Right kidney (tissue), 9 donors: ENCODE results near the gene OFD1.

ENCODE experiments used
- DNase-seq: peaks from one replicate; pipeline ENCODE4 v3.0.0-alpha.2; 2016
- long read RNA-seq, 8 donors: transcript quantifications; one replicate each; lab custom pipeline, GENCODE V29; 2026

OFD1 gene, protein sequence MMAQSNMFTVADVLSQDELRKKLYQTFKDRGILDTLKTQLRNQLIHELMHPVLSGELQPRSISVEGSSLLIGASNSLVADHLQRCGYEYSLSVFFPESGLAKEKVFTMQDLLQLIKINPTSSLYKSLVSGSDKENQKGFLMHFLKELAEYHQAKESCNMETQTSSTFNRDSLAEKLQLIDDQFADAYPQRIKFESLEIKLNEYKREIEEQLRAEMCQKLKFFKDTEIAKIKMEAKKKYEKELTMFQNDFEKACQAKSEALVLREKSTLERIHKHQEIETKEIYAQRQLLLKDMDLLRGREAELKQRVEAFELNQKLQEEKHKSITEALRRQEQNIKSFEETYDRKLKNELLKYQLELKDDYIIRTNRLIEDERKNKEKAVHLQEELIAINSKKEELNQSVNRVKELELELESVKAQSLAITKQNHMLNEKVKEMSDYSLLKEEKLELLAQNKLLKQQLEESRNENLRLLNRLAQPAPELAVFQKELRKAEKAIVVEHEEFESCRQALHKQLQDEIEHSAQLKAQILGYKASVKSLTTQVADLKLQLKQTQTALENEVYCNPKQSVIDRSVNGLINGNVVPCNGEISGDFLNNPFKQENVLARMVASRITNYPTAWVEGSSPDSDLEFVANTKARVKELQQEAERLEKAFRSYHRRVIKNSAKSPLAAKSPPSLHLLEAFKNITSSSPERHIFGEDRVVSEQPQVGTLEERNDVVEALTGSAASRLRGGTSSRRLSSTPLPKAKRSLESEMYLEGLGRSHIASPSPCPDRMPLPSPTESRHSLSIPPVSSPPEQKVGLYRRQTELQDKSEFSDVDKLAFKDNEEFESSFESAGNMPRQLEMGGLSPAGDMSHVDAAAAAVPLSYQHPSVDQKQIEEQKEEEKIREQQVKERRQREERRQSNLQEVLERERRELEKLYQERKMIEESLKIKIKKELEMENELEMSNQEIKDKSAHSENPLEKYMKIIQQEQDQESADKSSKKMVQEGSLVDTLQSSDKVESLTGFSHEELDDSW
- long read RNA-seq, donor 1, partial matches to known transcripts: 43 of 45 reads
- long read RNA-seq, donor 1, other reads (novel, unspliced or antisense): 0 of 45 reads
- long read RNA-seq, donor 2, partial matches to known transcripts: 0 of 1 reads
- long read RNA-seq, donor 2, other reads (novel, unspliced or antisense): 0 of 1 reads
- long read RNA-seq, donor 3, partial matches to known transcripts: 0 of 1 reads
- long read RNA-seq, donor 3, other reads (novel, unspliced or antisense): 0 of 1 reads
- long read RNA-seq, donor 4, partial matches to known transcripts: 18 of 20 reads
- long read RNA-seq, donor 4, other reads (novel, unspliced or antisense): 0 of 20 reads
- long read RNA-seq, donor 5, partial matches to known transcripts: 0 of 2 reads
- long read RNA-seq, donor 5, other reads (novel, unspliced or antisense): 0 of 2 reads
- long read RNA-seq, donor 6, partial matches to known transcripts: 6 of 7 reads
- long read RNA-seq, donor 6, other reads (novel, unspliced or antisense): 0 of 7 reads
- long read RNA-seq, donor 7, partial matches to known transcripts: 28 of 32 reads
- long read RNA-seq, donor 7, other reads (novel, unspliced or antisense): 0 of 32 reads
- long read RNA-seq, donor 8, partial matches to known transcripts: 7 of 9 reads
- long read RNA-seq, donor 8, other reads (novel, unspliced or antisense): 0 of 9 reads

DNA sequence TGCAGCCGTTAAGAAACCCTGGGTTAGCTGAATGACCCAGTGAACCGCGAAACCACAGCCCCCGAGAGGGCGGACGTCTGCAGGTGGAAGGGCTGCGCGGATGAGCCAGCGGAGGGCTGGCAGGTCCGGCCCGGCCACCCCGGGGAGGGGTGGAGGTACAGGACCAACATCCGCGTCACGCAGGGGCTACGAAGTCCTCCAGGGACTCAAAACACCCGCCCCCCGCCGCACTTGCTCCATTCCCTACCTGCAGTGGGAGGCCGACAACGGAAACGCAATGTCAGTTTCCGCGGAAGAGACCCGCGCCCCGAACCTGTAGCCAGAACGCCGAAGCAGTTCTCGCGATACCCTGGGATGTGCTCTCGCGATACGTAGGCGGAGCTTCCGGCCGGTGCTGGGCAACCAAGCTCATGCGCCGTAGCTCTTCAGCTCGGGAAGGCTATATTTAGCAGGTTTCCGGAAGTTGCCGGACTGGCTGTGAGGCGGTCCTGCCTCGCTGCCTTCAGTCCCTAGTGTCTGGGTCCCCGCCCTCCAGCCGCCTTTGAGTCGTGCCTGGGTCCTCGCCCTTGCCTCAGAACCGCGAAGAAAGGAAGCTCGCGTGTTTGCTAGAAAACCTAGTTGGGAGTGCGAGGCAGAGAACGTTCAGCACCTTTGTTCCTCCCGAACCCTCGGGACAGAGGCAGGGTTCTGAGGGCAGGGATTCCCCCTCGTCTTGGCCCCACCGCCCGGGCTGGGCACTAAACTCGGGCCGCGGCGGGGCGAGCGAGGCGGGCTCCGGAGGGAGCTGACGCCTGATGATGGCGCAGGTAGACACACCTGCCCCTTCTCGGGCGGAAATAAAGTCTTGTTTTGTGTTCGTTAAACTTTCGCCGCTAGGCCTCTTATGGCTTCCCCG is at the start of gene OFD1, which contains the start of gene TRAPPC2:
Gene OFD1 (plus strand): TSS at position 471 of the 895 bp plus-strand sequence. CDS start 324 bp downstream, at position 795.
Gene TRAPPC2 (minus strand): TSS at position 343 of the 895 bp plus-strand sequence. CDS start 14,657 bp downstream, outside the sequence.
- peak; percentile 78 for DNase-seq

DNA sequence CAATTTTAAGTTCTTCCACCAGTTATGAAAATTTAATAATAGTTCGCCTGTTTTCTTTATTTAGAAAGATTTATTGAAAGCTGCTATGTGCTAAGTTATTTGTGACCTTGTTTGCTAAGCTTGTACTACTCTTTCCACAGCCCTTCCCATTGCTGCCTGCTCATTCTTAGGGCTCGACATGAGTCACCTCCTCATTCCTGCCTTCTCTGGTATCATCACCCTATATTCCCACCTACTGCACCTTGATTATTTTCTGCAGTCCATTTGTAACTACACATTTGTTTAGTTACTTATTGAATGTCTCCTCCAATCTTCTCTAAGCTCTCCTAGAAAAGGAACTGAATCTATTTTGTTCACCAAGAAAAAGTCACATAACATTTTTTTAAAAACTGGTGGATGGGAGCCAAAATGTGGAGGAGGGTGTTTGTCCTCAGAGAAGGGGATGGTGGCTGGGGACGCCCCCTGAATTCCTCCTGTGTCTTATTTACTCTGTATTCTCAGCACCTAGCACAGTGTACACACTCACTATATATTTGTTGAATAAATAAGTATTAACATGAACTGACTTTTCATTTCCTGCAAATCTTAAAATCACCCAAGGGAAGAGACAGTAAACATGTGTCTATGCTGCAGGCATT is 49.3 kb upstream of the OFD1 start:
- no peak for DNase-seq

DNA sequence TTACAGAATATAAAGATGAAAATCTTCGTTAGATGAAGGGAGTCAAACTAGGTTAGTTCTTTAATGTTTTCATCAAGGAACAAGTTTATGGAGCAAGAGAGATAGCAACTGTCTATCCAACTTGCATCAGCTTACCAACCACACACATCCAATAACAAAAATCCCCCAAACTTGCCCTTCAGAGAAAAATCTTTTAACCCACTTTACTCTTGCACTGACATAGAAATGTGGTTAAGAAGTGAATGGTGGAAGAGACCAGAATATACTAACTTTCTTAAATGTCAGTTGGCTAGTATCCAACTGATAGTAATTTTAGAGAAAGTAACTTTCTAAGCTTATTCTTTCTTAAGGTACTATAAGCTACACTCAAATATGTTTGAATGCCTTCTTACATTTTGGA is 47.3 kb upstream of the OFD1 start:
- DNase-seq: no peak

DNA sequence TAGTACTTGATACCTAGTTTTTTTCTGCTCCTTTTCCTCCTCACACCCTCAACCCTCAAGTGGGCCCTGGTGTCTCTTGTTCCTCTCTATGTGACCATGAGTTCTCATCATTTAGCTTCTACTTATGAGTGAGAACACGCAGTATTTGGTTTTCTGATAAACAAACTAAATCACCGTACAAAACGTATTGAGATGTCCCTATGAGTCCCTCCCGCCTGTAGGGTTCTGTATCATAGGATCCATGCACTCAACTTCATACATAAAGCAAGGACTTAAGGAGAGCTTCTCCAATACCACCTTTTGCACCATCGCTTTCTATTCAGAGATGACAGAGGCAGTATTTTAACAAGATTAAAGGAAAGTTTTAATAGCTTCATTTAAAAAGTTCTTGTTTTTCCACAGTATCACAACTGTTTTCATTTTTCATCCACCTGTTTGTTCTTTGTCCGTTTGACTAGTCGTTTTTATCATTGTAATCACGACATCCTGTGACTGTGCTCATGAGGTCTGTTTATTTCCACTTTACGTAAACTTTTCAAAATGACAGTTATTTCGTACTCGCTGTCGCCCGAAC is 46.1 kb upstream of the OFD1 start:
- peak; percentile 47 for DNase-seq

DNA sequence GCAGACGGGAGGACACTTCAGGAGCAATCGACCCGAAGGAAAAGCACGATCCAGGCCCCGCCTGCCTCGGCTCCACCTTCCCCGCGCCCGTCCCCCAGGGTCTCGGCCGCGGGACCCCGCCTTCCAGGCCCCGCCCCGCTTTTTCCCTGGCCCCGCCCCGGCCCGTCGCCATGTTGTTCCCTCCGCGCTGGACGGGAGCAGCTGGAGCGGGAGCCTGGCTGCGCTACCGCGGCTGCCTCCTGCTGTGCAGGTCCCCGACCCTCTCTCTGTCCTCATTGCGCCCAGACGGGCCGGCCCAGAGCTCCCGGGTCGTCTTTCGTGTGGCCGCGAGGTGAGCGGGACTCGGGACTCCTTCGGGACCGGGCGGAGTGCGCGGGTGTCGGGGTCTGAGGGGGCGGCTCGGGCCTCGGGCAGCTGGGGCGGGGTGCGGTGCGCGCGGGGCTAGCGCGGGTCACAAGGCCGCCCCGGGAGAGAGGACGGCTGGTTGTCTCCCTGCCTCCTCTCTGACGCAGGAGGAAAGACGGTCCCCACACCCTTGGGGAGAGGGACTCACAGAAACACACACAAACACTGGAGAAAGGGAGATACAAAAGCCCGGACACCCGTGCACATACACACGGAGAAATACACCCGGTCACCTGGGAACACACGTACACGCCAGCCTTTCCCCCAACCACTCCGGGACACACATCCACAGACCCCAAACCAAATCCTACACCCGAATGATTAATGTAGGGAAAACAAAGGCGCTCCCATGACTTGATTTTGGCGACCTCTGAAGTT is 45.4 kb upstream of the OFD1 start, which contains the start of gene RAB9A:
Gene RAB9A (plus strand): TSS at position 171 of the 783 bp plus-strand sequence. CDS start 19,619 bp downstream, outside the sequence.
- DNase-seq: peak; percentile 81

DNA sequence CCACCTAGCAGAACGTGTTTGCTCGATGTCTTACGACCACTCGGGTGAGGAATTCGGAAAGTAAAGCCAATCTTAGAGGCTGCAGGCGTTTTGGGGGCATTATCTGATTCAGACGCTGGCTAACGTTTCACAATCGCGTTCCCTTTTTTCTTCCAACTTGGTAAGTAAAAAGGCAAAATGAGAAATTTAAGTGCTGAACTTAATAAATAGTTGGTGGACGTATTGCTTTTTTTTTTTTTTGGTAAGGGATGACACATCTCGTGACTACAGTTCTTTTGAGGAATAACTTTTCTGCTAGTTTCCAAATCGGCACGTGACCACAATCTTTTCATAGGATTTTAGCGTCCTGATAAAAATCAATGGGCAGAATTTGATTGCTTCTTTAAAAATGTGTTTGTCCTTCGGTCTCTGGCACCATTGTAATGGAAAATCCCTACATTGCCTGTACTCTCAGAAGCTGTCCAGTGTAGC is 44.8 kb upstream of the OFD1 start:
- no peak for DNase-seq

DNA sequence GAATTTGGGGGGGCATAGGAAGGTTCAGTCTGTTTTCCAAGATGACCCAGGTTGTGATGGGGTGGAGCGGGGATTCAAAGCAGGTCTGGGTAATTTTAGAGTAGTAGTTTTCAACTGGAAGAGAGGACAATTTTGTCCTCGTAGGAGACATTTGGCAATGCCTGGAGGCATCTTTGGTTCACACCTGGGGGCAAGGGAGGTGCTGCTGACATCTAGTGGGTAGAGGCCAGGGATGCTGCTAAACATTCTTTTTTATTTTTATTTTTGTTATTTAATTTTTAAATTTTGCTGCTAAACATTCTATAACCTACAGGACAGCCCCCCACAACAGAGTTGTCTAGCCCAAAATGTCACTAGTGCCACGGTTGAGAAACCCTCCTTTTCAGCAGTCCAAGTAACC is 43.7 kb upstream of the OFD1 start:
- DNase-seq: no peak

DNA sequence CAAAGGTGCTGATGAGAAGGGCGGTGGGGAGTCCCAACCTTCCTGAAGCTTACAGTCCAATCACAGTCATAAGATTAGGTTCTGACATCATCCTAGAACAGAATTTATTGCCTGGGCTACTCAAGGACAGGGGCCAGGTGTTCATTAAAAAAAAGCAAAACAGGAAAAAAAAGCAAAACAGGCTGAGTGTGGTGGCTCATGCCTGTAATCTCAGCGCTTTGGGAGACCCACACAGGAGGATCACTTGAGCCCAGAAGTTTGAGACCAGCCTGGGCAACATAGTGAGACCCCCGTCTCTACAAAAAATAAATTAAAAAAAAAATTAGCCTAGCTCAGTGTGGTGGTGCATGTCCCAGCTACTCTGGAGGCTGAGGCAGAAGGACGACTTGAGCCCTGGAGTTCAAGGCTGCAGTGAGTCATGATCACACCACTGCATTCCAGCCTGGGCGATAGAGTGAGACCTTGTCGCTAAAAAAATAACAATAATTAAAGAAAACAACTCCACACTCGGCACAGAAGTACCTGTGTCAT is 42.6 kb upstream of the OFD1 start:
- DNase-seq: no peak

DNA sequence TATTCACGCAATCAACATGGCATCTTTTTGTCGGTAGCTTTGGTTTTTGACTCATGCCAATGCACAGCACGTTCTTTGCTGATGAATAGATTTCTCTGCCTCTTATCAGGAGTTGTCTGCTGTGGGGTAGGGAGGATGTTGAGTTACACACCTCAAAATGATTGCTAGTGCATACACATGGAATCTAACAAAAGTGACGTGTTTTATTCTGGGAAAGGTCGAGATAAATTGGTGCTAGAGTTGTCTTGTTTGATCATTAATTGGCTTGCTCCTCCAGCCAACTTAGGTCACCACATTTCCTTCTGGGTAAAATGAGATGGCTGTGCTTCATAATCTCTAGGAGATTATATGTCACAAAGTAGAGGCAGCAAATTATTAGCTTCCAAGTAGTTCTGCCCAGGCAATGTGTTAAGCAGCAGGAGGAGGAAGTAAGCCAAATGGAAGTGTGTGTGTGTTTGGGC is 41.7 kb upstream of the OFD1 start:
- no peak for DNase-seq

DNA sequence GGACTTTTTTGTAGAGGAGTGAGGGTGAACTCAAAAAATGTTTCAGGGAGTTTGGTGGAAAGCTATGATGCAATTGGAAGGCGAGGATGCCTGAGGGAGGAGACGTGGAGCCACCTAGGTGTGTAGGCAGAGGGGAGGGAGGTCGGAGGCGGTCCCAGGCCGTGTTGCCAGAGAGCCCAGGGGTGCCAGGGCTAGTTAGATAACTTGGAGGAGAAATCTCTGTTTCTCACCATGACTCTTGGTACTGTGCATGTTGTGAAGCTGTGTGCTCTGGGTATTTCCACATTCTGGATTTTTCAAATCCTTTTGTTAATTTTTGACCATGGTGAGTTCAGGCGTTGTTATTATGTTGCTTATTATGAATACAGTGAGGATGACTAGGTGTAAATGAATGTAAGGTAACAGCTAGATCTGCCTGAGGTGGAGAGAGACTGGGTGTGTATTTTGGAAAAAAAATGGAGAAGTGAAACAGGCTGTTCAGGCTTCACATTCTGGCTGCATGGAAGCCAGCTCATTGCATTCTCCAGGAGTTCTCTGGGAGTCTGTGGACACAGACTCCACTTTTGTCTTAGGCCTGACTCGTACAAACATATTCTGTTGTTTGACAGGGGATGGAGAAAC is 41.1 kb upstream of the OFD1 start:
- no peak for DNase-seq

DNA sequence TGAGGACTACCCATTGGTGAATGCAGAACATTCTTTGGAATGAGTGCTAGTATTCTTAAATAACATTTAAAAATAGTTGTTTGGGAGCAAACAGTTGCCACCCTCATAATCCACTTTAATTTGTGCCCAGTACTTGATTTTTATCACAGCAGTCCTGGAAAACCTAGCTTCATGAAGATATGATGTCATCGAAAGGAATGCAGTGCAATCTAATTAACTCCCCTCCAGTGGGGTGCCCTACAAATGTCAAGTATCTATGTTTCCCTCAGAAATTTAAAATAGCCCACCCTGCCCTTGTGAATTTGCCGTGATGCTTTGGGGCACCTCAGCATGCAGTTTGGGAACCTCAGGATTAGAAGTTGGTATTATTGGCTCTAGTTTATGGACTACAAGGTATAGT is 40.2 kb upstream of the OFD1 start:
- DNase-seq: no peak

DNA sequence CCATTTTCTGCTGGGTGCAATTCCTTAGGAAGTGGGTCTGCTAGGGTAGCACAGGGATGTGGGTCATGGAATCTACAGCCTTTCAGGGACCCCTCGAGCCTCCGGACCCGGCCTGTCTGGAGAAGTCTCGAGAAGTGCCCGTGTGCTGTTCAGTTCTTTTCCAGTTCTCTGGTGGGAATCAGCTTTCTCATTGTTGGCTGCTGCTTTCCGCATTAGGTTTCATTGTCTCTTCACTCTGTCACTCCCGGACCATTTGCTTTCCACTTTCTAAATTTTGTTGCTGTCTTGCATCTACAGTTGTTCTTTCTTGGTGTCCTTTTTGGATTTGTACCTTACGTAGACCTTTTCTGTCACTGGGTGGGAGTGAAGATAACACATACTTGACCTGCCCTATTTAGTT is 39.6 kb upstream of the OFD1 start:
- no peak for DNase-seq

DNA sequence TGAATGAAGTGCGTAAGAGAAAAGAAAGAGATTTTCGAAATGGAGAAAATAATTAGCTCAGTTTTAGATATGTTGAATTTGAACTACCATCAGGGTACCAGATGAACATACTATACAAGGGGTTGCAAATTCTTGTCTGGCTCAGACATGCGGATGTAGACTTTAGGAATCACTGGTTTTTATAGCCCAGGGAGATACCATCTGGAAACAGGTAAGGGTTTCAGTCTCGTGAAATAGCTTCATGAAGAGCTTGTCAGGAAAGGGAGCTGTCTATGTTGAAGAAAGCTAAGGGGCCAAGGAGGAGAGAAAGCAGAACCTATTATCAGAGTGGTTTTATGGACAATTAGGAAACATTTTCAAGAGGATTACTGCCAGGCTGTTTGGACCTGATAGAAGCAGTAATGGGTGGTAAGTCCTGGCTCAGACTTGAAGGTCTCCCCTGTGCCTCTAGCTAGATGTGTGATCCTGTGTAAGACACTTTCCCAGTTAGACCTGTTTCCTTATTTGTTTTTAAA is 38.9 kb upstream of the OFD1 start:
- no peak for DNase-seq

DNA sequence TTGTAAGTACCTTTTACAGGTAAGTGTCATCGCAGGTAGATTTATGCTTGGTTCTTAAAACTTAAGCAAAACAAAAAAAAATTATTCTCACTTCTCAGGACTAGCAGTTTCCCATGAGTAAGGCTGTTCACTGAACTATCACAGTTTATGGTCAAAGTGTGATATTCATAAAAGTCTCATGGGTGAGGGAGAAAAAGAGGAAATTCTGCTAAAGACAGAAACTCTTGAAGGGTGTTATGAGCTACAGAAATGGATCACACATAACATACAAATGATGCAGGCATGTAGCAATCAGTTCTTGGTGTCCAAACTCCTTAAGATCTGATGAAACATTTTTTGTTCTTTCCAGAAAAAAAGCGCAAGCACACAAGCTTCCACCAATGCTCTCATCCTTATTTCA is 37.1 kb upstream of the OFD1 start:
- no peak for DNase-seq

DNA sequence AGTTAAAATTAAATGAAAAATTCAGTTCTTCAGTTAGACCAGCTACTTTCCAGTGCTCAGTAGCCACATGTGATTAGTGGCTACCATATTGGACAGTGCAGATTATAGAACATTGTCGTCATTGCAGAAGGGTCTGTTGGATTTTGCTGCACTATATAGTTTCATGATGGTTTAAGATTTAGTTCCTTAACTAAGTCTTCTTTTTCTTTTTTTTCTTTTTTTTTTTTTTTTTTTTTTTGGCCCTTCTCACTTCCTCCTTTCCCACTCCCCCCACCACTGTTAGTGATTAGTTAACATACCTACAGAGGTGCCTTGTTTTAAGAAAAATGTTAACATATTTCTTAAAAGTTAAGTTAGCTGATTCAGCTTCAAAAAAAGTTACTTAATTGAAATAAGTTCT is 36.6 kb upstream of the OFD1 start:
- no peak for DNase-seq

DNA sequence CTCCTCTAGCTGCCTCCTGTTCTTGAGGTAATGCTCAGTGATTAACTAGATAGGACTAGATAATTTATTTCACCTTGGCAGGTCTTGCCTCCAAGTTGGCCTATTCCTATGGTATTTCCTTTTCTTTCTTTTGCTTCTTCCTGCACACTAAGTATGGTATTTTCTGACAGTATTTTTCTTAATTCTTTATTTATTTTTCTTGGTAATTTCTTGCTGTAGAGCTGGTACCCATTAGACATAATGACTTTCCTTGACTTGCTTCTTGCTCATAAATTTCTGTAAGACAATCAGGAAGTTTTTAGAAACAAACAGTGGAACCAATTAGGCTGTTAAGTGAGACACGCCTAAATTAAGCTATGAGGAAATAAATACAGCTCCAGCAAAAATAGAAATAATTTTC is 36.1 kb upstream of the OFD1 start:
- DNase-seq: no peak

DNA sequence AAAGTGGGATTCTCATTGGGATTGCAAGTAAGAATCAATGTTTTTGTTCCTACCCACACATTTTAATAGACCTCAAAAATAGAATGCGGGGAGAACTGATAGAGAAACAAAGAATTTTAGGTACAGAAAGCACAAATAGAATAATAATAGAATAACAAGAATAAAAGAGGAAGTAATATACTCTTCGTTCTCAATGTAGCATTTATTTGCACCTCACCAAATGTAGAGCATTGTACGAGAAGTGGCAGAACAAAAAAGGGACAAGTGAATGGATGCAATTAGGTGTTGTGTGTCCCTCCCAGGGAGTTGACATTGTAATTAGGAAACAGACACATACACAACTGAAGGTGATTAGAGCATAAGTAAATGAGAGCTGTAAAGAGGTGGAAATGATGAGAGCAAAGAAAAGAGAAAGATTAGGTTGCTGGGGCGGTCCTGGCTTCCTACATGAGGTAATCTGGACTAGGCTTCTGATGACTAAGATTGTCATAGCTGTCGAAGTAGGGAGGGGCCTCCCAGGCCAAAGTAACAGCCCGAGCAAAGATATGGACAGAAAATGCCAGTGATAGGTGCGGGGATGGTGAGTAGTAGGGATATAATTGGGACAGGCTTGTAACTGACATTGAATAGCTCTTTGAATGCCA is 35.2 kb upstream of the OFD1 start:
- no peak for DNase-seq
